M059J (cell line): ENCODE results near the gene PDS5B. TPM values are rescaled to one million over a fixed set of nuclear protein-coding genes. Genes with fewer than 3 reads are reported as not detected.
"Not testable (repeated sequence)": the region's sequence is repeated elsewhere in the genome, so short reads cannot be mapped to it uniquely, and the experiment has no call there.

Source experiments
- DNase-seq: peaks from one replicate; pipeline ENCODE4 v3.0.0-alpha.2; 2012; ENCODE audit warnings: low read depth
- total RNA-seq: library from RNA; depleted of rRNA; stranded (reverse); fragments of >200 nt; shearing (Covaris generic); gene quantifications from 2 replicates; pipeline ENCODE4 v1.2.3, GENCODE V29; 2014

Gene PDS5B
- total RNA-seq, 1 experiment from 2014 or later = 22.7 TPM

GRCh38 chr13:32657309-32657708 is 71.1 kb downstream of the PDS5B start:
- DNase-seq = peak; percentile 10

- peak; percentile 22 for DNase-seq
Observed at GRCh38 chr13:32659736-32660135, 73.5 kb downstream of the PDS5B start.

- peak; percentile 36 for DNase-seq
Observed at GRCh38 chr13:32660227-32660626, 74.0 kb downstream of the PDS5B start.

GRCh38 chr13:32661685-32662084 is 75.4 kb downstream of the PDS5B start:
- DNase-seq = no peak

- DNase-seq = no peak
Observed at GRCh38 chr13:32663660-32664059, 77.4 kb downstream of the PDS5B start.

GRCh38 chr13:32666990-32667571 is 80.8 kb downstream of the PDS5B start:
- no peak for DNase-seq

GRCh38 chr13:32669030-32669646 is 82.9 kb downstream of the PDS5B start:
- DNase-seq = peak; percentile 33

GRCh38 chr13:32674503-32674902 is 88.3 kb downstream of the PDS5B start:
- DNase-seq = no peak

- no peak for DNase-seq
Observed at GRCh38 chr13:32676242-32676641, 90.0 kb downstream of the PDS5B start.

GRCh38 chr13:32682130-32682529 is 95.9 kb downstream of the PDS5B start:
- no peak for DNase-seq

- DNase-seq = no peak
Observed at GRCh38 chr13:32682740-32683139, 96.5 kb downstream of the PDS5B start.

- no peak for DNase-seq
Observed at GRCh38 chr13:32687275-32687674, 101.0 kb downstream of the PDS5B start.

GRCh38 chr13:32695602-32696250 is 109.5 kb downstream of the PDS5B start:
- no peak for DNase-seq

- DNase-seq = no peak
Observed at GRCh38 chr13:32707471-32707870, 121.2 kb downstream of the PDS5B start.

GRCh38 chr13:32713397-32713796 is 127.1 kb downstream of the PDS5B start:
- no peak for DNase-seq

- not testable (repeated sequence) for DNase-seq
Observed at GRCh38 chr13:32716201-32716600, 129.9 kb downstream of the PDS5B start.

GRCh38 chr13:32720026-32720425 is 133.8 kb downstream of the PDS5B start:
- no peak for DNase-seq

GRCh38 chr13:32721131-32722034 is 135.1 kb downstream of the PDS5B start:
- not testable (repeated sequence) for DNase-seq

- DNase-seq = no peak
Observed at GRCh38 chr13:32722340-32722739, 136.1 kb downstream of the PDS5B start.

GRCh38 chr13:32723987-32724386 is 137.7 kb downstream of the PDS5B start:
- no peak for DNase-seq

- no peak for DNase-seq
Observed at GRCh38 chr13:32726374-32727037, 140.3 kb downstream of the PDS5B start.

- DNase-seq = no peak
Observed at GRCh38 chr13:32728327-32728726, 142.1 kb downstream of the PDS5B start.
